Left colon (tissue), 2 donors: ENCODE results near the gene VNN1. TPM values are rescaled to one million over a fixed set of nuclear protein-coding genes. Genes with fewer than 3 reads are reported as not detected.
"Not testable (repeated sequence)": the region's sequence is repeated elsewhere in the genome, so short reads cannot be mapped to it uniquely, and the experiment has no call there.

Experiments used
- ATAC-seq: fragments of 200-7000 bp; cut with Tn5 transposase; one replicate; pipeline ENCODE4 v1.9.1; 2020; ENCODE audit warnings: mild to moderate bottlenecking, moderate library complexity
- DNase-seq, 2 donors: peaks; one replicate each; pipeline ENCODE4 v3.0.0-alpha.2; 2020
- intact Hi-C, 2 donors: fragments of 100-400 bp; cut with DNase I in 1 of 2; cut with micrococcal nuclease in 1 of 2; formaldehyde crosslinking; loops; one replicate each; pipeline versions ENCODE4 v1.11.2 to v1.14.0; 2022; cut with DNase I, micrococcal nuclease
- total RNA-seq, 2 donors: library from RNA; stranded (reverse); fragmentation: NEBNext Ultra II Directional; extraction: Animal tissue kit (Norgen Biotek cat#: 25700); gene quantifications; one replicate each; pipeline ENCODE4 v1.2.1, GENCODE V29; 2021
- donor health status: DM: no; HTN: no; CAD: no.
- donor health status: DM: yes; HTN: yes; CAD: no.

The VNN1 gene
- total RNA-seq, 2 donors from 2014 or later: 3.2 to 9.7 TPM

DNA sequence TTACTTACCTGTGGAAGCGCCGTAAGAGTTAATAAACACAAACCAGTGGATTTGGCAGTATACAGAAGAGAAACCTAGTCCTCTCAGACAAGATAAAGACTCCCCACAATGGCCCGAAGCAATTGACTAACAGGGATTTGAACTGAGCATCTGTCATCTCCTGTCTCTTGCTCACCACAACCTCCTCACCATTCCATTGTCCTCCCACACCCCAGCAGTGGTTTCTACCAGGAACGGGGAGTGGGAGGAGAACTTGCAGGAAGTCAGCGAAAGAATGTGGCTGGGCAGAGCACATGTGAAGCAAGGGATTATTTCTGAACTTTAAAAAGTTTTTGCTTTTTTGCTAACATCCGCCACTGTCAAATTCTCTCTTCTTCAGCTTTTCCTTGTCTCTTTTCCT lies 30.3 kb downstream of the VNN1 start:
- DNase-seq: no peak
- no peak for ATAC-seq
- intact Hi-C loops: no loop called here

- intact Hi-C loops, ATAC-seq, DNase-seq: not testable (repeated sequence)
These were observed 34.8 kb downstream of the VNN1 start for GRCh38 chr6:132679094-132679493.

DNA sequence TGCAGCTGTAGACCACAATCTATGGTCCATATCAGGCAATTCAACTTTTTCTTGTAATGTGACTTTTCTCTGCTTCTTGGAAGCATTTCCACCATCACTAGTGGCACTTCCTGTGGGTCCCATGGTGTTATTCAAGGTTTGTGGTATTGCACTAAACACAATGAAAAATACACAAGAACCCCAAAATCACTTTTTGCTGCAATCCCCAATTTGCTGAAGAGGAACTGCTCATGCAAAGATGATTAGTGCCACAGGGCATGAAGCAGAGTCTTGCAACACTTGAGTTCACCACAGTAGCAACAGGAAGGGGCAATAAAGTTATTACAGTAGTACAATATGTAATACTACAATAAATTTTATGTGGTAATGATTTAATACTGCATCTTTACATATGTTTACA lies 38.1 kb downstream of the VNN1 start:
- no peak for DNase-seq
- intact Hi-C loops: no loop called here
- ATAC-seq: no peak

GRCh38 chr6:132675002-132675401 lies 38.9 kb downstream of the VNN1 start:
- ATAC-seq (no peak), DNase-seq (no peak)
- intact Hi-C loops: no loop called here

GRCh38 chr6:132673376-132674094 lies 40.3 kb downstream of the VNN1 start:
- intact Hi-C loops: no loop called here

DNA sequence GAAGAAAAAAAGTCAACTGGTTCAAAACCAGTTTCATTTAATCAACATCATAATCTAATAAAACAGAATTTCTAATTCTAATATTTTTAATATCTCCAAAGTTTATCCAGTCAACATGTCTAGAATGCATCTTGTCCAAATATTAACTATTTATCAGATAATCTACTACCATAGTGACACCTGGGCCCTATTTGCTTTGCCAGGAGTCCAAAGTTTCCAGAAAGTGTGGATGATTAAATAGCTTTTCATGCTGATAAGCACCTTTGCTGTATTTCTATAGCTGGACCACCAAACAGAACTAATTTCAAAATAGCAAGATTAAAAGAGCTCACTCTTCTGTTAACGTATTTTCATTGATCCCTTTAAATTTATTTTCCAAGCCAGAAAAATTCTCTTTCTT lies 42.6 kb downstream of the VNN1 start:
- intact Hi-C loops: no loop called here
- no peak for ATAC-seq
- DNase-seq: no peak

More at GRCh38 chr6:132673376-132674094, 40.3 kb downstream of the VNN1 start:
- peak in 1 of 2 donors; percentile 41 for DNase-seq
- peak; percentile 71 for ATAC-seq

DNA sequence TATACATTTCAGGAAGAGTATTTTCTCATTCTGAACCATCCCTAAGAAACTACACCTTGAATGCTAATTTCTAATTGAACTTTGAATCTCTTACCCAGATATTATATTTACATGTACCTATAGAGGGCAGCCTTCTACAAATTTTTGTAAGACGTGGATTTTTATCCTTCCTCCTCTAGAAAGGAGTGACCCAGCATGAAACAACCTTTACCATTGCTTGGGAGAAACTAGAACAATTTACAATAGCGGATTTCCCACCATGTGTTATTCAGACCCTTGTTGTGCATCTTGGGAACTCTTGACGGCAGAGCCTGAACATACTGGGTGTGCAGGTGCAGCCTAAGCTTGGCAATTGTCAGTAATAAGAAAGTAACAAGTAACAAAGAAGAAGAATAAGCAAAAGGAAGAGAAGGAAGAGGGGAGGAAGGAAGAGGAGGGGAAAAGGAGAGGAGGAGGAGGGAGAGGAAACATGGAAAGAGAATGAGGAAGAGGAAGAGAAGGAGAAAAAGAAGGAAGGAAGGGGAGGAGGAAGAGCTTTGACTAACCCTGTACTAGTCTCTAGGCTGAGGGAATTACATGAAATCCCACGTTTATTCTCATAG lies 44.1 kb downstream of the VNN1 start:
- DNase-seq: no peak
- ATAC-seq: peak; percentile 70
- intact Hi-C loops: no loop called here

- DNase-seq (no peak), ATAC-seq (no peak)
- intact Hi-C loops: no loop called here
These were observed 47.7 kb downstream of the VNN1 start for GRCh38 chr6:132666118-132666517.

- ATAC-seq: no peak
- intact Hi-C loops: no loop called here
These were observed 49.4 kb downstream of the VNN1 start for GRCh38 chr6:132664309-132665034.

DNA sequence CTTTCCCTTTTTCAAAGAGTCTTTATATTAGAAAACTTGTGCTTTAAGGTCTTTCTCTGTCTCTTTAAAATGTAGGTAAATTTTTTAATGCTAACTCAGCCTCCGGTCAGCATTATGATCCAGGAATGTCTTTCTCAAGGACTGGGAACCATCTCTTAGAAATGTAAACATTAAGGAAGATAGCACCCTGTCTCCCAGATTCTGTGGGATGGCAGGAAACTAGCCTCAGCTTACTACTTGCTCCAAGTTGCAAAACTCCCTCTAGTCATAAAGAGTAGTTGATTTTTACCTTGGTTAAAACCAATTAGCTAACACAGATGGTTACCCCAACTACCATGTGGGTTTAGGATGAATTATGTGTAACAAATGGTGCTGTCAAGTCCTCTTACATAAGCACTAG lies 50.2 kb downstream of the VNN1 start:
- ATAC-seq (no peak), DNase-seq (no peak)
- intact Hi-C loops: no loop called here

More at GRCh38 chr6:132664309-132665034, 49.4 kb downstream of the VNN1 start:
- DNase-seq: no peak

DNA sequence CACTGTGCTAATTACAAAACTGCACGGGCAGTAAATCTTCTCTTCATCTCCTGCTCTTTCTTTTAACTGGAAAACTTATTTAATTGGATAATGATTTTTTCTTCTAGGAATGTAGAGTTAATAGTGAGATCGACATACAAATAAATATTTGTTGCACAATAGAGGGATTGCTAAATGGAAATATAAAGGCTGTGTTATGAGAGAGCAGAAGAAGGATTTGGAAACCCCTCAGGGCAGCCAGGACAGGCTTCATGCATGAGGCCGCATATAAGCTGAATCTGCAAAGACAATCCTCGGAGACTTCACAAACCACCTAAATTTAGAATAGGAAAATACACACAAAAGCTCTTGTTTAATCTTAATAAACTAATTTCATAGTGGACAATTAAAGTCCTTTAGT lies 51.9 kb downstream of the VNN1 start:
- ATAC-seq (no peak), DNase-seq (no peak)
- intact Hi-C loops: no loop called here

- ATAC-seq (no peak), DNase-seq (no peak)
These were observed 54.8 kb downstream of the VNN1 start, which contains the start of gene TAAR1 for GRCh38 chr6:132659082-132659481. Gene TAAR1, minus strand, starts transcription at chr6:132659182. Its CDS starts 13,179 bp downstream, at chr6:132646003.

DNA sequence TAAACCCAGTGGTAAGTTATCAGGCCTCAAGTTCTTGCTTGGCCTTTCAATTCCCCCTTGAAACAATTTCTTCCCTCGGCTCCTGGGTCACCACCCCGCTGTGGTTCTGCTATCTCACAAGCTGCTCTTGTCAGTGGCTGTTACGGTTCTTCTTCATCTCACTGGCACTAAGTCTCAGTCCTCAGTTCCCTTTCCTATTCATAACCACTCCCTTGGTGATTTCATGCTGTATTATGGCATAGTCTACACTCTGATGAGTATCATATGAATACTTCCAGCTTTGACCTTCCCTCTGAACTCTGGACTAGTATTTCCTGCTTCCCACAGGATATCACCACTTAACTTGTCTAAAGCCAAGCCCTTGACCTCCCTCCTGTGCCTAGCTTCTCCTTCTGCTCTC lies 62.8 kb downstream of the VNN1 start:
- ATAC-seq (no peak), DNase-seq (no peak)
- intact Hi-C loops: no loop called here

More at GRCh38 chr6:132659082-132659481, 54.8 kb downstream of the VNN1 start, which contains the start of gene TAAR1:
- intact Hi-C loops: no loop called here

DNA sequence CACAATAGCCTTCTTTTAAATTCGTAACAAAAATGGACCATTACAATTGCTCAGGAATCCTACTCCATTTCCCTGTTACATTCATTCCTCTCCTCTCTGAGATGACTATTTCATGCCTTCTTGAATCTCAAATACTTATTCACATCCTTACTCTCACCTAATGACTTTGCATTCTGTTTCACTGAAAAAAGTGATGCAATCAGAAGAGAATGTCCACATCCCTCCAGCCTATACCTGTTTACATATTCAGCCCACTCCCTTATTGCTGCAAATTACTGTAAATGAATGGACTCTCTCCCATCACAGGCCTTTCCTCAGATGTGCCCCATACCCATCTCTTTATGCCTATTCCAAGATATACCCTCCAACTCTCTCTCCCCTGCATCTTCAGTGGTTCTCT lies 63.4 kb downstream of the VNN1 start:
- DNase-seq (no peak), ATAC-seq (no peak)
- intact Hi-C loops: no loop called here

DNA sequence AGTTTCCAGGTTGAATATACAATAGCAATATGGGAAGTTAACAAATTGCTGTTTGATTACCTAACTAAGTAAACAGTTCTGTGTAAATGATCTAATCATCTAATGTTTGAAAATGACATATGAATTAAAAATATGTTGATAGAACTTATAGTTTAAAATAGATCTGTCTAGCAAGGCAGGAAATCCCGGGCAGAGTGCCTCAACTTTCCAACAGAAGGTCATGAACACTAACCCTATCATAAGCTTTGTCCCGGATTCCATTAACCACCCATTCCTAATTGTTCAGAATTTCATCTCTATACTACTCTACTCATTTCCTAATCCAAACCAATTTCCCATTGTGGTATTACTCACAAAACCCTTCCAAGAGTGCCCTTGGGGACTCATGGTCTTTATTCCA lies 65.0 kb downstream of the VNN1 start:
- ATAC-seq (no peak), DNase-seq (no peak)
- intact Hi-C loops: no loop called here

DNA sequence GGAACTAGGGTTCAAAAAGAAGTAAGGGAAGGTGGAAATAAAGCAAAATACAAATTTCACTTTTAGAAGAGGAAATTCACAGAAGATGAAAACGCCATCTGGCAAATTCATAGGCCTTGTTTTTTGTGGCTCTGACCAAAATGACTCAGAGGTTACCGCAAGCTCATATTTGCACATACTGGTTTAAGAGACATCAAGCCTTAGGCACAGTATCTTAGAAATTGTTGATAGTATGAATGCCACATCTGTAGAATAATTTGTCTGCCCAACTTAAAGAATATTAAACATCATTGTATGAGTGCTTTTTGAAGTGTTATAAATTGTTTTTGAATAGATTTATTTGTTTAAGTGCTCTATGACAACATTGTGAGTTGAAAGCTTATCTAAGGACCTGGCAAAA lies 65.5 kb downstream of the VNN1 start:
- no peak for DNase-seq
- ATAC-seq: no peak
- intact Hi-C loops: no loop called here

DNA sequence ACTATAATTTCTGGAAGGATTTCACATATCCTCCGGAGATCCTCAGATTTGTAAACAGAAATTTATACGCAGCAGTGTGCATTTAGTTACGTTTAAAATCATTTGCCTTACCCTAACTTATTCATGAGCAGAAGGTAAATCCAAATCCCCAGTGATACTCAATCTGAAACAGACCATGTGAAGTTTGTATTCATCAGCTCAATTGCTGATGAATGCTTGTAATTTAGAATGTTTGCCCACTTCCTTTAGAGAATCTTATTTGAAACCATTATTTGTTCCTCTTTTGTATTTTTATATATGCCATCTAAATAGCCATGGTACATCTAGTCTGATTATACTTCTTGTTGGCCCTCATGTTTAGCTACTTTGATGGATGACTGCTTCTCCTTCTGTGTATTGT lies 70.3 kb downstream of the VNN1 start:
- DNase-seq (no peak), ATAC-seq (no peak)
- intact Hi-C loops: no loop called here

DNA sequence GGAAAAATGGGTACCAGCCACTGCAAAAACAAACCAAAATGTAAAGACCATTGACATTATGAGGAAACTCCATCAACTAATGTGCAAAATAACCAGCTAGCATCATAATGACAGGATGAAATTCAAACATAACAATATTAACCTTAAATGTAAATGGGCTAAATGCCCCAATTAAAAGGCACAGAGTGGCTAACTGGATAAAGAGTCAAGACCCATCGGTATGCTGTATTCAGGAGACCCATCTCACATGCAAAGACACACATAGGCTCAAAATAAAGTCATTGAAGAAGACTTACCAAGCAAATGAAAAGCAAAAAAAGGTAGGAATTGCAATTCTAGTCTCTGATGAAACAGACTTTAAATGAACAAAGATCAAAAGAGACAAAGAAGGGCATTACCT lies 76.7 kb downstream of the VNN1 start:
- DNase-seq, intact Hi-C loops, ATAC-seq: not testable (repeated sequence)

DNA sequence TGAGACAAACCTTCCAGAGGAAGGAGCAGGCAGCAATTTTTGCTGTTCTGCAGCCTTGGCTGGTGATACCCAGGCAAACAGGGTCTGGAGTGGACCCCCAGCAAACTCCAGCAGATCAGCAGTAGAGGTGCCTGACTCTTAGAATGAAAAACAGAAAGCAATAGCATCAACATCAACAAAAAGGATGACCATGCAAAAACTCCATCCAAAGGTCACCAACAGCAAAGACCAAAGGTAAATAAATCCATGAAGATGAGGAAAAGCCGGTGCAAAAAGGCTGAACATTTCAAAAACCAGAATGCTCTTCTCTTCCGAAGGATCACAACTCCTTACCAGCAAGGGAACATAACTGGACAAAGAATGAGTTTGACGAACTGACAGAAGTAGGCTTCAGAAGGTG lies 77.9 kb downstream of the VNN1 start:
- ATAC-seq, intact Hi-C loops, DNase-seq: not testable (repeated sequence)

DNA sequence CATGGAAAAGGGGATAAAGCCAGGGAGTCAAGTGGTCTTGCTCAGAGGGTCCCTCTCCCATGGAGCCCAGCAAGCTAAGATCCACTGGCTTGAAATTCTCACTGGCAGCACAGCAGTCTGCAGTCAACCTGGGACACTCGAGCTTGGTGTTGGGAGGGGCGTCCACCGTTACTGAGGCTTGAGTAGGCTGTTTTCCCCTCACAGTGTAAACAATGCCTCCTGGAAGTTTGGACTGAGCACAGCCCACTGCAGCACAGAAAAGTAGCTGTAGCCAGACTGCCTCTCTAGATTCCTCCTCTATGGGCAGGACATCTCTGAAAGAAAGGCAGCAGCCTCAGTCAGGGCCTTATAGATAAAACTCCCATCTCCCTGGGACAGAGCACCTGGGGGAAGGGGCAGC lies 78.6 kb downstream of the VNN1 start:
- DNase-seq, ATAC-seq, intact Hi-C loops: not testable (repeated sequence)
